Smooth muscle cell (in vitro differentiated cells): Measurements from ENCODE around the gene HPSE2. TPM values are rescaled to one million over a fixed set of nuclear protein-coding genes. Genes with fewer than 3 reads are reported as not detected.

ENCODE experiments used
- DNase-seq: peaks from one replicate; lab custom pipeline; 2025; ENCODE audit not compliant: unreplicated experiment; lab: John Stamatoyannopoulos, UW
- H2AFZ ChIP-seq: fragments of 200-600 bp; sonication (generic); 2 replicates; pipeline ENCODE4 v1.6.0; 2016; ENCODE audit warnings: antibody characterized with exemption, low read depth, mild to moderate bottlenecking
- H3F3A ChIP-seq: fragments of 200-600 bp; sonication (generic); 2 replicates; pipeline ENCODE4 v1.6.0; 2017; ENCODE audit warnings: antibody characterized with exemption, low read depth
- H3K27ac ChIP-seq: fragments of 200-600 bp; sonication (generic); 2 replicates; pipeline ENCODE4 v1.5.1; 2016; ENCODE audit warnings: low read depth, mild to moderate bottlenecking
- H3K27me3 ChIP-seq: fragments of 200-600 bp; sonication (generic); 2 replicates; pipeline ENCODE4 v1.6.1; 2016; ENCODE audit warnings: low read depth, mild to moderate bottlenecking
- H3K36me3 ChIP-seq: fragments of 200-600 bp; sonication (generic); 2 replicates; pipeline ENCODE4 v1.5.1; 2016; ENCODE audit warnings: low read depth
- H3K4me1 ChIP-seq: fragments of 200-600 bp; sonication (generic); 2 replicates; pipeline ENCODE4 v1.5.1; 2016; ENCODE audit warnings: low read depth
- H3K4me2 ChIP-seq: fragments of 200-600 bp; sonication (generic); 2 replicates; pipeline ENCODE4 v1.6.0; 2016; ENCODE audit warnings: mild to moderate bottlenecking
- H3K4me3 ChIP-seq: fragments of 200-600 bp; sonication (generic); 2 replicates; pipeline ENCODE4 v1.5.1; 2016; ENCODE audit warnings: mild to moderate bottlenecking
- H3K79me2 ChIP-seq: fragments of 200-600 bp; sonication (generic); 2 replicates; pipeline ENCODE4 v1.6.0; 2016; ENCODE audit warnings: low read depth, mild to moderate bottlenecking
- H3K9ac ChIP-seq: fragments of 200-600 bp; sonication (generic); 2 replicates; pipeline ENCODE4 v1.6.0; 2016; ENCODE audit warnings: low read depth
- H3K9me3 ChIP-seq: fragments of 200-600 bp; sonication (generic); replicated peaks from 2 replicates; pipeline ENCODE4 v1.5.1; 2016; ENCODE audit warnings: low read depth
- H4K20me1 ChIP-seq: fragments of 200-600 bp; sonication (generic); 2 replicates; pipeline ENCODE4 v1.6.0; 2016; ENCODE audit warnings: low read depth
- WGBS: methylation state at CpG from one replicate; pipeline ENCODE4 v1.1.7; 2016; ENCODE audit warnings: low lambda C conversion rate; 5-methylcytosine and 5-hydroxymethylcytosine counted together
- polyA plus RNA-seq: library from polyadenylated mRNA; unstranded; fragments of >200 nt; fragmentation: Nextera tagmentation; extraction: Ambion mirVana; gene quantifications from 2 replicates; pipeline ENCODE4 v1.2.1, GENCODE V29; 2016
- total RNA-seq: library from RNA; depleted of rRNA; stranded (reverse); fragments of >200 nt; gene quantifications from 2 replicates; pipeline ENCODE4 v1.2.3, GENCODE V29; 2014
- TF ChIP-seq, protein P1 (sequence below): fragments of 200-600 bp; sonication (generic); IDR thresholded peaks from 2 replicates; pipeline ENCODE4 v1.5.1; 2017; ENCODE audit warnings: borderline replicate concordance, mild to moderate bottlenecking, antibody characterized with exemption; ENCODE audit not compliant: insufficient read depth, poor library complexity, severe bottlenecking

HPSE2 gene
- total and polyA plus RNA-seq, 2 experiments from 2014 or later: 0.13 TPM; not detected in 1

DNA sequence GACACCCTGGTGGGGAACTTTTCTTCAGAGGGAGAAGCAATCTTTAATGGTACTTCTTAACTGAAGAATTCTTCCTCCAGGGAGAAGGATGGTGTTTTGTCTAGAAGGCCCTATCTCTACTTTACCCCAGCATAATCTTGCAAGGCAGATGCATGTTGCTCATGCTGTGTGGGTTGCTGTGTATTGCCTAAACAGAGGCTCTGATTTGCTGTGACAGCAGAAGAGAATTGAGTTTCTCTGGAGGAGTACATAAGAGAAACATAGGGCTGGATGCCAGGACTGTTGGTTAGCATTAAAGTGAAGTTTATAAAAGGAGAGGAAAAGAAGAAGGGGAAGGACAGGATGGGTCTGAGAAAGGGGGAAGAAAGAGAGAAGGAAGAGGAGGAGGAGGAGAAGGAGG is 540.8 kb downstream of the HPSE2 start:
- TF ChIP-seq, protein P1, sequence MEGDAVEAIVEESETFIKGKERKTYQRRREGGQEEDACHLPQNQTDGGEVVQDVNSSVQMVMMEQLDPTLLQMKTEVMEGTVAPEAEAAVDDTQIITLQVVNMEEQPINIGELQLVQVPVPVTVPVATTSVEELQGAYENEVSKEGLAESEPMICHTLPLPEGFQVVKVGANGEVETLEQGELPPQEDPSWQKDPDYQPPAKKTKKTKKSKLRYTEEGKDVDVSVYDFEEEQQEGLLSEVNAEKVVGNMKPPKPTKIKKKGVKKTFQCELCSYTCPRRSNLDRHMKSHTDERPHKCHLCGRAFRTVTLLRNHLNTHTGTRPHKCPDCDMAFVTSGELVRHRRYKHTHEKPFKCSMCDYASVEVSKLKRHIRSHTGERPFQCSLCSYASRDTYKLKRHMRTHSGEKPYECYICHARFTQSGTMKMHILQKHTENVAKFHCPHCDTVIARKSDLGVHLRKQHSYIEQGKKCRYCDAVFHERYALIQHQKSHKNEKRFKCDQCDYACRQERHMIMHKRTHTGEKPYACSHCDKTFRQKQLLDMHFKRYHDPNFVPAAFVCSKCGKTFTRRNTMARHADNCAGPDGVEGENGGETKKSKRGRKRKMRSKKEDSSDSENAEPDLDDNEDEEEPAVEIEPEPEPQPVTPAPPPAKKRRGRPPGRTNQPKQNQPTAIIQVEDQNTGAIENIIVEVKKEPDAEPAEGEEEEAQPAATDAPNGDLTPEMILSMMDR: no peak
- Histone ChIP-seq H3K4me1 (peaks cover 6% of the 10 kb centered on the region), H3K9me3 (no peaks in the 10 kb centered on the region), H4K20me1 (no peaks in the 10 kb centered on the region), H3K4me3 (no peak overlapping the region), H2AFZ (peak overlapping the region; percentile 48), H3K4me2 (peak overlapping the region; percentile 43), H3K79me2 (no peaks in the 10 kb centered on the region), H3K27me3 (no peaks in the 10 kb centered on the region), H3F3A (peaks cover 16% of the 10 kb centered on the region), H3K27ac (peak overlapping the region; percentile 80), H3K9ac (no peak overlapping the region), H3K36me3 (no peaks in the 10 kb centered on the region)
- DNase-seq: no peak

DNA sequence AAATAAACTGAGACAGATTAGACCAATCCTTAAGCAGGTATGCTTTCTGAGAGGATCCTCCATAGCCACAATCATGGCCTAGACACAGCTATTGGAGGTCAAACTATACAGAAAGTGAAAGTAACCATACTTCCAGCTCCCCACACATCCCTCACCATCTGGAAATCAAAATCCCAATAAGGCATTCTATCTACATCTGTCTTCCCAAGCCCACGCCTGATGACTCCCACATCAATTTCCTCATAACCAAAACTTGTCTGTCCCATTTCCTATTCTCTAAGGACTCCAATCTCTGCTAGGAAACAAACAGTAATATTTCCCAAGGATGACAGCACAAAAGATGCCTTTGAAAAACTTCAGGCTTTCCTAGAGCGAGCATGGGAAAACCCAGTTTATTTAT is 541.6 kb downstream of the HPSE2 start:
- peak overlapping the region; percentile 48 for H2AFZ ChIP-seq
- no peaks in the 10 kb centered on the region for H3K27me3 ChIP-seq
- H3K79me2 ChIP-seq: no peaks in the 10 kb centered on the region
- H3F3A ChIP-seq: peaks cover 16% of the 10 kb centered on the region
- H4K20me1 ChIP-seq: no peaks in the 10 kb centered on the region
- DNase-seq: no peak
- H3K4me2 ChIP-seq: no peak overlapping the region
- WGBS: 30% methylated on average over 2 of the region's 2 CpGs
- H3K36me3 ChIP-seq: no peaks in the 10 kb centered on the region
- TF ChIP-seq, protein P1: no peak
- no peak overlapping the region for H3K4me3 ChIP-seq
- H3K9me3 ChIP-seq: no peaks in the 10 kb centered on the region
- H3K9ac ChIP-seq: no peak overlapping the region
- H3K27ac ChIP-seq: peak overlapping the region; percentile 80
- peaks cover 6% of the 10 kb centered on the region for H3K4me1 ChIP-seq

DNA sequence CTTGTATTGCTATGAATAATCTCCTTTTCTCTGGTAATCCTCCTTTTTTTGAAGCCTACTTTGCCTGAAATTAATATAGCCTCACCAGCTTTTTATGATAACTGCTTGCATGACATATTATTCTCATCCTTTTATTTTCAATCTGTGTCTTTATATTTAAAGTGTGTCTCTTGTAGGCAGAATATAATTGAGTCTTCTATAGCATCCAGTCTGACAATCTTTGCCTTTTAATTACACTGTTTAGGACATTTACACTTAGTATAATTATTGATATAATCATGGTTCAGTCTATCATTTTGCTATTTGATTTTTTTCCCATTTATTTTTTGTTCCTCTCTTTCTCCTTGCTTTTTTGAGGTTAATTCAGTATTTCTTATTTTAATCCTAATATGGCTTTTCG is 548.0 kb downstream of the HPSE2 start:
- TF ChIP-seq, protein P1: no peak
- H3K9me3 ChIP-seq: no peaks in the 10 kb centered on the region

More for the DNA sequence above, 548.0 kb downstream of the HPSE2 start:
- Histone ChIP-seq H2AFZ (no peak overlapping the region), H3K27me3 (no peaks in the 10 kb centered on the region), H3K4me1 (no peaks in the 10 kb centered on the region), H3K4me2 (no peak overlapping the region), H3K36me3 (no peaks in the 10 kb centered on the region), H3K79me2 (no peaks in the 10 kb centered on the region), H3K9ac (no peak overlapping the region), H3K4me3 (no peak overlapping the region), H4K20me1 (no peaks in the 10 kb centered on the region), H3F3A (peaks cover 3% of the 10 kb centered on the region), H3K27ac (no peak overlapping the region)
- WGBS: 39% methylated on average over 1 of the region's 1 CpG
- no peak for DNase-seq
